GM18508 (cell line): ENCODE data around the gene GPATCH11.

Experiments
- ATAC-seq: cut with Tn5 transposase; IDR thresholded peaks from one replicate; pipeline ENCODE4 v1.9.1; 2021; ENCODE audit warnings: moderate number of reproducible peaks; ENCODE audit not compliant: insufficient read depth, unreplicated experiment

GPATCH11 gene

DNA sequence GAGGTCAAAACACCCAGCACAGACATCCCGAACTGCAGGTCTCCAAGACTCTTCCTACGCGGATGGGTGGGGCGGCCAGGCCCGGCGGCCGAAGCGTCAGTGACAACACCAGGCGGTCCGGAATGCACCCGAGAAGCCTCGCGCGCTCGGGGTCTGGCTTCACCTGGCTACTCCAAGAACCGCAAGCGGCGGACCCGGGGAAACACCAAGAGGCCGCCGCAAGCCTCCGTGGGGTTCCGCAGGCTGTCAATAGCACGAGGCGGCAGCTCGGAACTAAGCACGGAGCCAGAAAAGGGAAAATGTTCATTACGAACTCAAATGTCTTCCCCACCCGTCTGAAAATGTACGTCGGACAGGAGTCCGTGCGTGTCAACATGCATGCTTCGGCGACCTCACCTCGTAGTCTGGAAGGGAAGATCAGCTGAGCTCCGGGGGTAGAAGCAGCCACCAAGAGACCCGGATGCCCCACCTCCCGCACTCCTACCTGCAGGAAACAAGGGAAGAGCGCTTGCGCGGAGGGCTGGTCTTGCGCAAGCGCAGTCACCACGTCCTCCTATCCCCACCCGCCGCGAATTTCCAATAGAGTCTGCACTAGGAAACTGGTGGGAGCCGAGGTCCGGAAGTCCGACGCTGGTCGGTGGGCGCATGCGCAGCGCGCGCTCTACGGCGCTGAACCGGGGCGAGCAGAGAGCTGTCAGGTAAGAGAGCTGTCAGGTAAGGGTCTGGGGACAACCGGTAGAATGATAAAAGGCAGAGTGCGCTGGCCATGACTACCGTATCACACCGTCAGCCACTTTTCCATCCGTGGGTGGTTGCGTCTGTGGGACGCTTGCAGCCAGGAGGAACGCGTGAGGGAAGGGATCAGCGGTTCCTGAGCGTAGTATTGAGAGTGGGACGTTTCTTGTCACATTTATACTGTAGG, at the start of gene GPATCH11, which contains the start of gene HEATR5B:
Gene GPATCH11 (plus strand): TSS at position 646 of the 922 bp plus-strand sequence. CDS start 3,864 bp downstream, outside the sequence.
Gene HEATR5B (minus strand): TSS at position 500 of the 922 bp plus-strand sequence. CDS start 958 bp downstream, outside the sequence.
- ATAC-seq: peak; percentile 51

DNA sequence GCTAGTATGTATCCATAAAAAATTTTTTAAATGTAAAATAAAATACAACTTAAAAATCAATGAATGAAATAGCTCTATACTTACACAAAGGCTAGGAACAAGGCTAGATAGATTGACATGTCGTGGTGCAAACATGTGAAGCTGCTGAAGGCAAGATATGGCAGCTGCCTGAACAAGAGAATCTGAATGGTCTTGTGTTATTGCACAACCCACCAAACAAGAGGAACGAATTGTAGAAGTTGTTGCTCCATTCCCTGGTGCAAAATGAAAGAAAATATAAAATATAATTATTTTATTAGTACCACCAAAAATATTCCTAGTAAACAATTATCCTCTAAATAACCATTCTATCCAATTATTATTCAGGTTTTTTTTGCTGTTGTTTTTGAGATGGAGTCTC, 46.5 kb upstream of the GPATCH11 start:
- ATAC-seq: no peak

DNA sequence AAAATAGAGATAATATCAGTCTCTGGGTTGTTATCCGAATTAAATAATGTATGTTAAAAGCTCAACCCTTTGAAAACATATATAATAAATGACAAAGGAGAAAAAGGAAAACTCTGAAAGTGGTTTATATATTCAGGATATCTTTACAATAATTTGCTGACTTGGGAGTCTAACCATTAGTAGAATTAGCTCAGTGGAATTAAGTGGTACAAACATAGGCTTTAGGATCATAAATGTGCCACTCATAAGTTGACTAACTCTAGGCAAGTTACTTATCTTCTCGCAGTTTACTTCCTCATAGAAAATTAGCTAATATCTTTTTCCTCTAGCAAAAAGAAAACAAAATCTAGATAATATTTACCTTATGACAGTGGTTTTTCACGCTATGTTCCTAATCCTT, 44.7 kb upstream of the GPATCH11 start:
- ATAC-seq: no peak

DNA sequence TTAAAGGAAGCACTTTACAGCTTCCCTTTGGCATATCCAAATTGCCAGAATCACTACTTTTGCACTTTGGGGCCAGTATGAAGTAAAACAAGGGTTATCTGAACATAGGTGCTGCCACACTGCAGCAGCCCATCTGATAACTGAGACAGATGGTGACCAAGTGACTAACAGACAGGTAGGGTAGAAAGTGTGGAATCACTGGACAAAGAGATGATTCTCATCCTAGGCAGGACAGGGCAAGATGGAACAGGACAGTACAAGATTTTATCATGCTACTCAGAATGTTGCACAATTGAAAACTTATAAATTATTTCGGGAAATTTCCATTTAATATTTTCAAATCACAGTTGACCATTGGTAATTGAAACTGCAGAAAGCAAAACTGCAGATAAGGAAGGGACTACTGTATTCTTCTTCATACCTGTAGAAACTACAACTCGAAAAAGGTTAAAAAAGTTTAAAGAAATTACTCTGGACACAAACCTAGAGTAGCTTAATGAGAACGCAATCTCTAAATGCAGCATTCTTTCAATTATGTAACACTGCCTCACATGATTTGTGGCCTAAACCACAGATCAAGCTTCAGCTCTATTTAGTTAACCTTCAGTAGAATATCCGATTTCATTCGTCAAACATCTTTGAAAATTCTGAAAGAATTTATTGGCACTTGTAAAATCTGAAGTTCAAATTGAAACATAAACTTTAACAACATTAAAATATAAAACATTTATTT, 31.6 kb upstream of the GPATCH11 start:
- no peak for ATAC-seq

DNA sequence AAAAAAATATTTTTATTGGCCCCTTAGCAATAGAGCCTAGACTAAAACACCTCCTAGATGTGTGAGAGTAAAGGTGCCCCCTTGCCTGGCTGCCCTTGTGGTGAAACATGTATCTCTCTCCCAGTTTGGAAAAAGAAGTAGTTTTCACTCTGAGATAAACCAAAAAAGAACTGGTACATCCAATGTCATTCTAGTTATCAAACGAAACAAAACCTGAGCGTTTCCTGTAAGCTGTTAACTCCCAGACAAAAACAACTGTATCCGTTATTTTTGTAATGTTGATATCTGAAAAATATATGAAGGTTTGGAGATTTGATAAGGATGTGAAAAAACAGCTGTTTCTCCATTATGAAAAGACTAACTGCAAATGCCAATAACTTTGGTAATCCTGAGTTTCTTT, 24.5 kb upstream of the GPATCH11 start:
- no peak for ATAC-seq

DNA sequence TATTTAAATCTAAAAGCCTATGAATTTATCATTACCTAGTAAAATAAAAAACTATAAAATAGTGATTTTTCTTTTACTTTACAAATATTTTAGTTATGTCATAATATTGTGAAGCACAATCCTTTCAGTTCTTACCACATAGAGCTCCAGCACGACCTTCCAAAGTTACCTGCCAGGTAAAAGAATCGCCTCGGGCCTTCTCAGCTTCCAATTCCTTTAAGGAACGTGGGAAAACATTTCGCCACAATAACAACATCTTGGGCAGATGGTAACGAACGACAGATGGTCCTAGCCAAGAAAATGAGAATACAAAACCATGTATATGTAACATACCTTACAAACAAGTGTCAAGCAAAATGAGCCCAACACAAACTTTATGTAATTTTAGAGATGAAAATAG, 23.9 kb upstream of the GPATCH11 start:
- no peak for ATAC-seq

DNA sequence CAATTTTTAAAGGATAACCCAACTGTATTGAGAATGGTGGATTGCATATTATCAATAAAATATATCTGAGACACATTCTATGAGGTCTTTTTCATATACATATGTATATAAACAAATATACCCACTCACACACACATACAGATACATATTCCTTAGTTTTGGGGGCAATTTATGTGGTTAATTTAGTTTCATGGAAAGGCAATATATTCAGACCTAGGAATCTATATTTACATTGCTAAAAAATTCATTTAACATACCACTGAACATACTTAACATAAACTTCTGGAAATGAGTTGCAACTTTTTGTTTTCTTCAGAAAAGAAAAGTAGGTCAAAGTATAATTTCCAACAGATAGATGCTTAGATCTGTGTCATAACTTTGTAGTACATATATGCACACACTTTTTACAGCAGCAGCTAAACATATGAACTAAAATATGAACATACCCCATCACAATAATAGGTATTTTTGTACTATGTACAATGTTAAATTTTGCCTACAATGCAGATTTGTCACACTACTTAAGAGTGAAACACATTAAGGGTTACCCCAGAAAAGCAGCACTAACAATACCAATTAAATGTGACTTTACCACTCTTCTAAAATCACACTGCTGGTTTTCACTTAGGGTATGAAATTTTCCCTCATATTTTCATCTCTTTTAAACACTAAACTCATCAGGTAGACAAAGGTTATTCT, 23.2 kb upstream of the GPATCH11 start:
- ATAC-seq: no peak

DNA sequence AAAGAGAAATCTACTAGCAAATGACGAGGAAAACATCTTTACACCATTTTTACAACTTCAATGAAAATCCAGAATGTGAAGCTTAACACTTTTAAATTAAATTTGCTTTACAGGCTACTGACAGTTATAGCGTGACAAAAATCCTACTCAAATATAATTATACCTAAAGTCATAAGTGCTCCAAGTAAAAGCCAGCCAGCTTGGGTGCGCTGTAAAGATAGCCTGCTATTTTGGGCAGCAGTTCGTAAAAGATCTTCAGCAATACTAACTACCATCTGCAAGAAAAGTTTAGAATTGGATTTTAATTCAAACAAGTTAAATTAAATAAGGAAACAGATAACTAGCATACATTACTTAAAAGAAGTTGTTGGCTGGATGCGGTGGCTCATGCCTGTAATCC, 22.5 kb upstream of the GPATCH11 start:
- no peak for ATAC-seq

DNA sequence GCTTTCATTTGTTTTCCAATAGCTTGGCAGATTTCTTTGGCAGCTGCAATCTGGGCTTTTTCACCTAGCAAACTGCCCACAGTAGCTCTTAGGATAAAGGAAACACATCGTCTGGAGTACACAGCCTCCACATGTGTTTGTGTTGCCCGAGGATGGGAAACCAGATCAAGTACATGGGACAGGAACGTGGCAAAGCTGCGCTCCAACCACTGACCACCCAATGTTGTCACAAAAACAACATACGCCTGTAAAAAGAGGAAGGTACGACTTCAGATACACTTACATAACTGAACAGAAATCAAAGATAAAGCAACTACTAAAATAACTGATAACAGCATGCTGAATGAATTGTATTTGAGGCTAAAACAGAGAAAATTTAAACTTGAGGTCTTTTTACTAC, 15.6 kb upstream of the GPATCH11 start:
- ATAC-seq: no peak

DNA sequence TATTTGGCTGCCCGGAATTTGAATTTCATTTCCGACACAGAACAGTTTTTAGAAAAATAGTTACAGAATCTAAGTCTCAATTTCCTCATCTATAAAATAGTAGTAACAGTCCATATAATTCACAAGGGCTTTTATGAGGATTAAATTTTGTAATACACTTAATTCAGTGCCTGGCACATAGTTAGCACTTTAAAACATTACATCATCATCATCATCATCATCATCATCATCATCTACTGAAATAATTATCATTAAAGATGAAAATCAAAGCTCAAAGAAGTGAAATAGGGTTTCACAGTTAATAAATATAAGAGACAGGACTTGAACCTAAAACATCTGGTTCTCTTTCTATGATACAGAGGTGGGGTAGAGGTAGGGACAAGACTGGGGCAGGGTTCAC, 13.4 kb upstream of the GPATCH11 start:
- ATAC-seq: no peak

DNA sequence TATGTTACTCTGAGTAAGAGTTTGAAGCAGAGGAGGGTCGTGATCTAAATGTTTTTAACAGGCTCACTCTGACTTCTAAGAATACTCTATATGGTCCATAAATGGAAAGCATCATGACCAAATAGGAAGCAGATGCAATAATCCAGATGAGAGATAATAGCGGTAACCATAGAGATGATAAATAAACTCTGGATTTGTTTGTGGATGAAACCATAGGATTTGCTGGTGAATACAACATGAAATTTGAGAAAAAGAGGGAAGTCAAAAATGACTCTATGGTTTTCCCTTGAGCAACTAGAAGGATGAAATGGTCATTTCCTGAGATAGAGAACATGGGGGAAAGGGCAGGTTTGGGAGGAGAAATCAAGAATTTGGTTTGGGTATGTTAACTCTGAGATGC, 4.1 kb upstream of the GPATCH11 start:
- ATAC-seq: no peak

DNA sequence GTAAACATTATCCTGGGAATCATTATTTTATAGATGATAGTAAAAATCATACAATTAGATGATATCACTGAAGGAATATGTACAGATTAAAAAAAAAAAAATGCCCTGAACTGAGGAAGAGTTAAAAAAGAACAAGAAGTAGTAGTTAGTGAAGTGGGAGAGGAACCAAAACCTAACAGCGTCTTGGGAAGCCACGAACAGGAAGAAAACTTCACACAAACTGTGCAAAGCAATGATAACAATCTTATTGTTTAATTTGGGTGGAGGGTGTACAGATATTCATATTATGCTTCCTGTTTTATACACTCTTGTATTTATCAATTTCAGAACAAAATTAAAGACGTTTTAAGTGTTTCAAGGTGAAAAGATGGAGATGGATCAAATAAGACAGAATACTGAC, 3.6 kb upstream of the GPATCH11 start:
- no peak for ATAC-seq

DNA sequence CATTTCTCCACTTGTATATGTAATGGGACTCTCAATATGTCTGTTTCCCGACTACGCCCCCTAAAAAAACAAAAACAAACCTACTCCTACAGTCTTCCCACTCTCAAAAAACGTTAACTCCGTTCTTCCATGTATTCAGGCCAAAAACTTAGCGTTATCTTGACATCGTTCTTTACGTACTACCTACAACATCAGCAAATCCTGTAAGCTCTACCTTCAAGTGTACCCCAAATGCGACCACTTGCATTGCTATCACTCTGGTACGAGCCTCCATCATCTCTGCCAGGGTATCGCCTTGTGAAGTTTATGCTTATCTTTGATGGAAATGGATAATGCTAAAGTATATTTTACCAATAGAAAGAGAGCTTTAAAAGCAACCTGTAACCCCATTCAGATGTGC, 479 bp downstream of the GPATCH11 start:
- no peak for ATAC-seq

DNA sequence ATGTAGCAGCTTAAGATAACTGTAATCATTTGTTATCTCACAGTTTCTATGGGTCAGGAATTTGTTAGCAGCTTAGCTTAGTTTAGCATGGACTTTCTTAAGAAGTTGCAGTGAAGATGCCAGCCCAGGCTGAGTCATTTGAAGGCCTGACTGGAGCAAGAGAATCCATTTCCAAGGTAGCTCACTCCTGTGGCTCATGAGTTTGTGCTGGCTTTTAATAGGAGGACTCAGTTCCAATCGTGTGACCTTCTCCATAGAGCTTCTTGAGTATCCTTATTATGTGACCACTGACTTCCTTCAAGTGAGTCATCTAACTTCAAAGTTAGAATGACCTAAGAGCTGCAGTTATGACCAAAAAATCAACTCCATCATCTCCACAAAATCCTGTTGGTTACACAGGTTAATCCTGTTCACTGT, 1.4 kb downstream of the GPATCH11 start:
- no peak for ATAC-seq

DNA sequence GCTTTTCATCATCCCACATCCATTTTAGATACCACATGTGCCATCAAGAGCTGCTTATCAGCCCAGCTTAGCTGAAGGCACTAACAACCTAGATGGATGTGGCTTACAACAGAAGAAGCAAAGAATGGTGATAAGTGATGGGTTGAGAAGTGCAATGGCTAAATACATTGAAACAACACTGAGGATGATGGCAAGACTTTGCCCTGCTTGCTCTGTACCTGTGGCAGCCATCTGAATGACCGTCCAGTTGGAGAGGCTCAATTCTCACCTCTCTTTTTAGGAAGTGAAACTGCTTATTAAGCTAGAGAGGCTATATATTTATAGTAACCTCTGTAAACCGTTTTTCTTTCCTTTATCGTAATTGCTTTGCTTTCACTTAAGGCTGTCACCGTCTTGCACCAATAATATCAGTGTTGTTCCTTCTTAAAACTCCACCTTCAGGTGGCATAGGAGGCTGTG, 5.7 kb downstream of the GPATCH11 start:
- peak; percentile 79 for ATAC-seq

DNA sequence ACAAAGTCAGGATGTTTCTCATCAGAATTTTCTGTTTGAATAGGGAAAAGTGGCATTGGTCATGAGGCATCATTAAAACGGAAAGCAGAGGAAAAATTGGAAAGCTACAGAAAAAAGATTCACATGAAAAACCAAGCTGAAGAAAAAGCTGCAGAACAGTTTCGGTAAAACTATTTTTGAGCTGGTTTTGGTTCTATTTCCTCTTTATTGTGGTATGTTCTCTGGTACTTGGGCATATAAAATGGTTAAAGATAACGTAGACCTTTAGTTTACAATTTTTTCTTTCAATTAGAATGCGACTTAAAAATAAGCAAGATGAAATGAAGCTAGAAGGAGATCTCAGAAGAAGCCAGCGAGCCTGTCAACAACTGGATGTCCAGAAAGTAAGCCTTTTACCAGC, 7.6 kb downstream of the GPATCH11 start:
- peak; percentile 51 for ATAC-seq

DNA sequence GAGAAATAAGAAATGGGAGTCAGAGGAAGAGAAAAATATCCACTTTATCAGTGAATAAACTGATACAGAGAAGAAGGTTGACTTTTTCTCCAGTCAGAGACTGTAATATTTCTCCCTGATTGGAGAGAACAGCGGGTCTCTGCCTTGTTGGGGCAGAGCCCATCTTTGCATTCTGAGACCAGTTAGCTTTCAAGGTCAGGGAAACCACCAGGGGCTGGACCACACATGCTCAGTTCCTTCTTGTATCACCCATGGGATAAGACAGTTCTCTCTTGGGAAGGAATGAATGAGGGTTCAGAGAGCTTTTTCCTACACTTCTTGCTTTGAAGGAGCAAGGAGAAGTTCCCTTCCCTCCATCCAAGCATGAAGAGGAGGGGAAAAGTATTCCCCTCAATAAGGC, 12.2 kb downstream of the GPATCH11 start:
- ATAC-seq: no peak

DNA sequence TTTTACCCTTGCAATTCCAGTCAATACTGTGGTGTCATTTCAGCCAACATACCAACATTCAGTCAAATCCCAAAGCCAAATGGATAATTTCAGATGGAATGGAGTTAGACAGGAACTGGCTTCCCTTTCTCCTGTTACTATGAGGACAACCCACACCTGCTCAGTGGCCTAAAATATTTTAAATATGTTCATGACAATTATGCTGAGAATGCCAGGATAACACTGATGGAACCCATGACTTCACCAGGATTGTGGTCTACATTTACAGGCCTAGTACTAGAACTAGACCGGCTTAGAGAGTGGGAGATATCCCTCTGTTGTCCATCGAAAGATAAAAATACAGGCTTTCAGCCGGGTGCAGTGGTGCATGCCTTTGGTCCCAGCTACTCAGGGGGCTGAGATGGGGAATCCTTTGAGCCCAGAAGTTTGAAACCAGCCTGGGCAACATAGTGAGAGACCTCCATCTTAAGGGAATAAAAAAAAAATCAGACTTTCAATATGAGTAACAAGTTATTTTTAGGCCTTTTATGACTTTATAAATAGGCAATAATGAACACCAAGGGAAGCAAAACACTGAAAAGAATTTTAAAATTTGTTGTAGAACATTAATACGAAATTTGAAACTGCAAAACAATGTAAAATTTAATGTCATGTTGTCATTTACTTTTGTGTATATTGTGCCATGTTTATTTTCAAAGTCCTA, 14.2 kb downstream of the GPATCH11 start:
- ATAC-seq: no peak

DNA sequence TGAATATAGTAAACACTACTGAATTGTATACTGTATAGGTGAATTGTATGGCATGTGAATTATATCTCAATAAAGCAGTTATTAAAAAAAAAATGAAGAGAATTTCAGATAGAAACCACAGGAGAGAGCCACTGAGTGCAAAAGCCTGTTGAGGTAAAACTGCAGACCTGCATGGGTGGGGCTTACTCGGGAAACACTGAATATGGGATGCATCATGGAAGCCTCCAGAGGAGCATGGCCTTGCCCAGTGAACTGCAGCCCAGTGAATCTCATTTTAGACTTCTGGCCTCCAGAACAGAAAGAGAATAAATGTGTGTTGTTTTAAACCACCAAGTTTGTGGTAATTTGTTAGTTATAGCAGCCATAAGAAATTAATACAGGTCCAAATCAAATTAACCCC, 15.7 kb downstream of the GPATCH11 start:
- no peak for ATAC-seq

DNA sequence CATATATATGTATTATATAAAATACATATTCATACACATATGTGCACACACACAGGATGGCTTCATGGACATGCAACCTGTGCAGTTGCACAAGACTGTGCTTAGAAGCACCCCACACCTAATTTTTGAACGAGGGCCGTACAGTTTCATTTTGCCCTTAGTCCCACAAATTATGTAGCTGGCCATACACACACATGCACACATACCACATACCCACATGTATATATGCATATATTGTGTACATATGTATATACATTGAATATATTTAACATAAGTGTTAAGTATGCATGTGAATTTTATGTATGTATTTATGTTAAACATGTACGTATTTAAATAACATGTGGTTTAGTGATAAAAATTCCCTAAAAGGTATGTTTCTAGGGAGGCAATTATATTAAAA, 18.3 kb downstream of the GPATCH11 start:
- ATAC-seq: no peak
